ENCODE data around the gene TMEM30B.

DNA sequence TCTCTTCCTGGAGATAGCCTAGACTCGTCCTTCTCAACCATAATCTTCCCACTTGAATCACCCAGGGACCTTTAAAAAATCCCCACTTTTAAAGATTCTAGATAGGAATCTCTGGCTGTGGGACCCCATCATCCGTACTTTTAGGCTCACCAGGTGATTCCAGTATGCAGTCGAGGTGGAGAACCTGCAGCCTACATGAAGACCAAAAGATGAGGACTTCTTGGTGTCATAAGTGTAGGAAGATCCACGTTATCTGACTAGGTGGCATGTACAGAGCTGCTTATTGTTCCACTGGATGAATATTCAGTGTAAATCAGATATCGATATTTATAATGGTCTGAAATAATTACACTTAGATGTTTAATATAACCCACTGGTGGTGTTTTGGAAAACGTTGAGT lies 42.8 kb upstream of the TMEM30B start:
- TF ChIP-seq, protein P1, sequence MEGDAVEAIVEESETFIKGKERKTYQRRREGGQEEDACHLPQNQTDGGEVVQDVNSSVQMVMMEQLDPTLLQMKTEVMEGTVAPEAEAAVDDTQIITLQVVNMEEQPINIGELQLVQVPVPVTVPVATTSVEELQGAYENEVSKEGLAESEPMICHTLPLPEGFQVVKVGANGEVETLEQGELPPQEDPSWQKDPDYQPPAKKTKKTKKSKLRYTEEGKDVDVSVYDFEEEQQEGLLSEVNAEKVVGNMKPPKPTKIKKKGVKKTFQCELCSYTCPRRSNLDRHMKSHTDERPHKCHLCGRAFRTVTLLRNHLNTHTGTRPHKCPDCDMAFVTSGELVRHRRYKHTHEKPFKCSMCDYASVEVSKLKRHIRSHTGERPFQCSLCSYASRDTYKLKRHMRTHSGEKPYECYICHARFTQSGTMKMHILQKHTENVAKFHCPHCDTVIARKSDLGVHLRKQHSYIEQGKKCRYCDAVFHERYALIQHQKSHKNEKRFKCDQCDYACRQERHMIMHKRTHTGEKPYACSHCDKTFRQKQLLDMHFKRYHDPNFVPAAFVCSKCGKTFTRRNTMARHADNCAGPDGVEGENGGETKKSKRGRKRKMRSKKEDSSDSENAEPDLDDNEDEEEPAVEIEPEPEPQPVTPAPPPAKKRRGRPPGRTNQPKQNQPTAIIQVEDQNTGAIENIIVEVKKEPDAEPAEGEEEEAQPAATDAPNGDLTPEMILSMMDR (IDR thresholded peaks at IDR 0.05), result no peak
- TF ChIP-seq POLR2A (IDR thresholded peaks at IDR 0.05), result no peak

All from adrenal gland (tissue), 5 donors.